Keratinocyte (primary cell): ENCODE data around the gene CRYGC. TPM values are rescaled to one million over a fixed set of nuclear protein-coding genes. Genes with fewer than 3 reads are reported as not detected.

Experiments used
- DNase-seq: peaks from one replicate; pipeline ENCODE4 v3.0.0-alpha.2; 2011; ENCODE audit warnings: low read depth, missing footprints, low spot score
- FAIRE-seq: peaks from 2 replicates; lab custom pipeline; 2011; peaks lifted over from hg19 to GRCh38; lab: Jason Lieb, UNC
- H2AFZ ChIP-seq: 2 replicates; pipeline ENCODE4 v1.6.0; 2012; ENCODE audit warnings: low read length, control low read depth, inconsistent platforms; ENCODE audit not compliant: control insufficient read depth
- H3K27ac ChIP-seq: 2 replicates; pipeline ENCODE4 v1.5.1; 2011; ENCODE audit warnings: low read length; ENCODE audit not compliant: control insufficient read depth, insufficient read depth
- H3K27me3 ChIP-seq: 3 replicates; pipeline ENCODE4 v1.6.0; 2011; ENCODE audit warnings: low read length; ENCODE audit not compliant: control insufficient read depth, insufficient read depth; ENCODE audit errors: extremely low read depth
- H3K36me3 ChIP-seq, 2 experiments: 2 replicates in 1 of 2; 3 replicates in 1 of 2; pipeline ENCODE4 v1.5.1; 2011; ENCODE audit warnings: low read length in 2 of 2, mild to moderate bottlenecking in 1 of 2; ENCODE audit not compliant: control insufficient read depth in 2 of 2, insufficient read depth in 2 of 2; ENCODE audit errors: extremely low read depth in 1 of 2
- H3K4me1 ChIP-seq: 3 replicates; pipeline ENCODE4 v1.5.1; 2011; ENCODE audit warnings: low read length; ENCODE audit not compliant: control insufficient read depth, insufficient read depth; ENCODE audit errors: extremely low read depth
- H3K4me2 ChIP-seq: 3 replicates; pipeline ENCODE4 v1.6.0; 2011; ENCODE audit warnings: low read depth, low read length; ENCODE audit not compliant: control insufficient read depth, insufficient read depth; ENCODE audit errors: extremely low read depth
- H3K4me3 ChIP-seq, 3 experiments: fragments of 200-600 bp in 1 of 3; sonication (generic) in 1 of 3; 2 replicates in 2 of 3; 3 replicates in 1 of 3; pipeline ENCODE4 v1.5.1; 2011 to 2016; ENCODE audit warnings: low read length in 3 of 3, mild to moderate bottlenecking in 3 of 3, control low read depth in 2 of 3, inconsistent platforms in 1 of 3, low read depth in 1 of 3, mixed read lengths in 1 of 3, mixed run types in 1 of 3, moderate library complexity in 1 of 3; ENCODE audit not compliant: control insufficient read depth in 2 of 3, insufficient read depth in 2 of 3; ENCODE audit errors: extremely low read depth in 1 of 3
- H3K79me2 ChIP-seq: 2 replicates; pipeline ENCODE4 v1.6.0; 2012; ENCODE audit warnings: low read length; ENCODE audit not compliant: control insufficient read depth, insufficient read depth
- H3K9ac ChIP-seq: 3 replicates; pipeline ENCODE4 v1.6.0; 2011; ENCODE audit warnings: low read length; ENCODE audit not compliant: control insufficient read depth, insufficient read depth; ENCODE audit errors: extremely low read depth
- H3K9me1 ChIP-seq: 3 replicates; pipeline ENCODE4 v1.6.0; 2011; ENCODE audit warnings: low read length; ENCODE audit not compliant: control insufficient read depth, insufficient read depth; ENCODE audit errors: extremely low read depth
- H3K9me3 ChIP-seq: 2 replicates; pipeline ENCODE4 v1.5.1; 2012; ENCODE audit warnings: low read depth, low read length; ENCODE audit not compliant: control insufficient read depth
- H4K20me1 ChIP-seq: 3 replicates; pipeline ENCODE4 v1.6.0; 2011; ENCODE audit warnings: low read length; ENCODE audit not compliant: control insufficient read depth, insufficient read depth; ENCODE audit errors: extremely low read depth
- CTCF ChIP-seq, 3 experiments: IDR thresholded peaks in 1 of 3; conservative IDR thresholded peaks in 1 of 3; optimal IDR thresholded peaks in 1 of 3; 2 replicates in 2 of 3; 3 replicates in 1 of 3; pipeline versions ENCODE3 to v1.5.1; 2011; ENCODE audit warnings: low read length in 3 of 3, mild to moderate bottlenecking in 3 of 3, moderate library complexity in 2 of 3, control low read depth in 1 of 3, inconsistent platforms in 1 of 3; ENCODE audit not compliant: insufficient read depth in 2 of 3; ENCODE audit errors: extremely low read depth in 1 of 3
- EZH2 ChIP-seq: IDR thresholded peaks from one replicate; pipeline ENCODE4 v1.6.1; 2012; ENCODE audit warnings: inconsistent platforms, mild to moderate bottlenecking, low read length, moderate library complexity
- dilution Hi-C: fragments of 300-500 bp; cut with MboI; formaldehyde crosslinking; loops from one replicate; pipeline ENCODE4 v1.7.0; 2020; ENCODE audit warnings: low sequenced_read_pairs; ENCODE audit not compliant: extremely low pct_ligation_motif_present
- polyA plus RNA-seq, 5 experiments: library from polyadenylated mRNA; depleted of rRNA in 3 of 5; stranded (reverse) in 3 of 5; stranded (forward) in 1 of 5; unstranded in 1 of 5; fragments of >200 nt; gene quantifications; 1 replicate in 1 of 5; 2 replicates in 3 of 5; 3 replicates in 1 of 5; pipeline versions ENCODE4 v1.2.1 to v1.2.3, GENCODE V29; 2011 to 2012; ENCODE audit warnings: missing spikeins in 2 of 5, low read depth in 1 of 5, low replicate concordance in 1 of 5

The CRYGC gene
- polyA plus RNA-seq, 1 donor (not counting 4 experiments of a cell fraction or from before 2014, with no cell fraction given), result not detected

GRCh38 chr2:208130712-208131110 is 1.1 kb upstream of the CRYGC start:
- FAIRE-seq (no peak), DNase-seq (no peak)
- H3K79me2 ChIP-seq, result no peaks in the 10 kb centered on the region
- H3K27me3 ChIP-seq, result no peaks in the 10 kb centered on the region
- no peaks in the 10 kb centered on the region for H3K36me3 ChIP-seq
- H3K9me1 ChIP-seq, result no peaks in the 10 kb centered on the region
- no peak overlapping the region for H2AFZ ChIP-seq
- no peak overlapping the region for H3K4me3 ChIP-seq
- H3K9me3 ChIP-seq, result no peaks in the 10 kb centered on the region
- H3K9ac ChIP-seq, result no peak overlapping the region
- H3K4me1 ChIP-seq, result peaks cover 8% of the 10 kb centered on the region
- H4K20me1 ChIP-seq, result no peaks in the 10 kb centered on the region
- no peak overlapping the region for H3K4me2 ChIP-seq
- dilution Hi-C loops, result no loop called here
- TF ChIP-seq CTCF (optimal IDR thresholded peaks at IDR 0.05 in 1 of 3, IDR thresholded peaks at IDR 0.05 in 1 of 3, conservative IDR thresholded peaks at IDR 0.05 in 1 of 3; ENCODE audit: extremely low read depth in 1 of 3, insufficient read depth in 2 of 3, low read length in 3 of 3) (no peak), EZH2 (no peak)
- no peak overlapping the region for H3K27ac ChIP-seq

- DNase-seq (no peak), FAIRE-seq (no peak)
- Histone ChIP-seq H3K36me3 (no peaks in the 10 kb centered on the region), H3K9me1 (no peaks in the 10 kb centered on the region), H3K9ac (no peak overlapping the region), H4K20me1 (no peaks in the 10 kb centered on the region), H3K4me1 (peaks cover 8% of the 10 kb centered on the region), H3K27ac (no peak overlapping the region), H3K4me3 (no peak overlapping the region), H3K79me2 (no peaks in the 10 kb centered on the region), H3K27me3 (peaks cover 12% of the 10 kb centered on the region), H3K9me3 (no peaks in the 10 kb centered on the region), H3K4me2 (no peak overlapping the region), H2AFZ (no peak overlapping the region)
- TF ChIP-seq EZH2 (no peak), CTCF (optimal IDR thresholded peaks at IDR 0.05 in 1 of 3, IDR thresholded peaks at IDR 0.05 in 1 of 3, conservative IDR thresholded peaks at IDR 0.05 in 1 of 3; ENCODE audit: extremely low read depth in 1 of 3, insufficient read depth in 2 of 3, low read length in 3 of 3) (no peak)
- dilution Hi-C loops, result no loop called here
Measured at GRCh38 chr2:208128136-208128535, 1.5 kb downstream of the CRYGC start.
